ENCODE data around the gene MAP7D1.

The MAP7D1 gene

GRCh38 chr1:36203554-36204346, 47.8 kb downstream of the MAP7D1 start:
- TF ChIP-seq, protein P1, sequence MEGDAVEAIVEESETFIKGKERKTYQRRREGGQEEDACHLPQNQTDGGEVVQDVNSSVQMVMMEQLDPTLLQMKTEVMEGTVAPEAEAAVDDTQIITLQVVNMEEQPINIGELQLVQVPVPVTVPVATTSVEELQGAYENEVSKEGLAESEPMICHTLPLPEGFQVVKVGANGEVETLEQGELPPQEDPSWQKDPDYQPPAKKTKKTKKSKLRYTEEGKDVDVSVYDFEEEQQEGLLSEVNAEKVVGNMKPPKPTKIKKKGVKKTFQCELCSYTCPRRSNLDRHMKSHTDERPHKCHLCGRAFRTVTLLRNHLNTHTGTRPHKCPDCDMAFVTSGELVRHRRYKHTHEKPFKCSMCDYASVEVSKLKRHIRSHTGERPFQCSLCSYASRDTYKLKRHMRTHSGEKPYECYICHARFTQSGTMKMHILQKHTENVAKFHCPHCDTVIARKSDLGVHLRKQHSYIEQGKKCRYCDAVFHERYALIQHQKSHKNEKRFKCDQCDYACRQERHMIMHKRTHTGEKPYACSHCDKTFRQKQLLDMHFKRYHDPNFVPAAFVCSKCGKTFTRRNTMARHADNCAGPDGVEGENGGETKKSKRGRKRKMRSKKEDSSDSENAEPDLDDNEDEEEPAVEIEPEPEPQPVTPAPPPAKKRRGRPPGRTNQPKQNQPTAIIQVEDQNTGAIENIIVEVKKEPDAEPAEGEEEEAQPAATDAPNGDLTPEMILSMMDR (conservative IDR thresholded peaks at IDR 0.05): no peak
- H3K27ac ChIP-seq: peak overlapping the region; percentile 47

- TF ChIP-seq, protein P1 (conservative IDR thresholded peaks at IDR 0.05): no peak
- H3K27ac ChIP-seq: peak overlapping the region; percentile 47
Observed at GRCh38 chr1:36204347-36204909, 48.5 kb downstream of the MAP7D1 start.

DNA sequence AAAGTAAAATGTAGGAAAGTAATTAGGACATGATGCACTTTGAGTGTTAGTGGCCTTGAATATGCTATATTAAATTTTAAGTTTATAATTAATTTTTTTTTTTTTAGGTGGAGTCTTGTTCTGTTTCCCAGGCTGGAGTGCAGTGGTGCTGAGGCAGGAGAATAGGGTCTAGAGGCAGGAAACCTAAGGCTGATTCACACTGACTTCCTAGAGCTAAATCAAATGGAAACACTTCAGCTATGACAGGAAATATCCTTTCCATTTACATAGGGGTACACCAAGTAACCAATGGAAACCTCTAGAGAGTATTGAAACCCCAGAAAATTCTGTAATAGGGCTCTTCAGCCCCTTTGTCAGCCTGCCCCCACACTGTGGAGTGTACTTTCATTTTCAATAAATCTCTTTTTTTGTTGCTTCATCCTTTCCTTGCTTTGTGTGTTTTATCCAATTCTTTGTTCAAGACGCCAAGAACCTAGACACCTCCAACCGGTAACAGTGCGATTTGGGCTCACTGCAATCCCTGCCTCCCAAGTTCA, 50.4 kb downstream of the MAP7D1 start:
- peak overlapping the region; percentile 80 for H3K27ac ChIP-seq
- TF ChIP-seq, protein P1 (conservative IDR thresholded peaks at IDR 0.05): no peak

DNA sequence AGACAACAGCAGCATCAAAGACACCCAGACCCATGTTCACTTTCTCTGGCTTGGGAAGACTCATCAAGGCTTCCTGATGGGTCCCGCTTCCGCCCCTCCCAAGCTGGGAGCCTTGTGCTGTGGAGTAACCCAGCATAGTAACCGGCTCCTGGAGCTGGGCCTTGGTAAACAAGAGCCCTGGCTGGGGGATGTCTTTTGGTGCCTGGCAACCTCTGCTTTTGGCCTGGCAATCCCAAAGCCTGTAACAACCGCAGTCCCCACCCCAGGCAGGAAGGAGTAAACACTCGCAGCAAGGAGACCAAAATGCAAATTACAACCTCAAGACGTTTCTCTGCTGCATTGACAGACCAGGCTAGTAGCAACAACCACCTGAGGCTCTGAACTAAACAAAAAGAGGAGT, 51.4 kb downstream of the MAP7D1 start:
- peak overlapping the region; percentile 80 for H3K27ac ChIP-seq
- TF ChIP-seq, protein P1 (conservative IDR thresholded peaks at IDR 0.05): no peak

GRCh38 chr1:36208978-36209703, 53.2 kb downstream of the MAP7D1 start:
- TF ChIP-seq, protein P1 (conservative IDR thresholded peaks at IDR 0.05): no peak
- H3K27ac ChIP-seq: peak overlapping the region; percentile 80

- no peak overlapping the region for H3K27ac ChIP-seq
- TF ChIP-seq, protein P1 (conservative IDR thresholded peaks at IDR 0.05): no peak
Observed at GRCh38 chr1:36211307-36211706, 55.3 kb downstream of the MAP7D1 start.

DNA sequence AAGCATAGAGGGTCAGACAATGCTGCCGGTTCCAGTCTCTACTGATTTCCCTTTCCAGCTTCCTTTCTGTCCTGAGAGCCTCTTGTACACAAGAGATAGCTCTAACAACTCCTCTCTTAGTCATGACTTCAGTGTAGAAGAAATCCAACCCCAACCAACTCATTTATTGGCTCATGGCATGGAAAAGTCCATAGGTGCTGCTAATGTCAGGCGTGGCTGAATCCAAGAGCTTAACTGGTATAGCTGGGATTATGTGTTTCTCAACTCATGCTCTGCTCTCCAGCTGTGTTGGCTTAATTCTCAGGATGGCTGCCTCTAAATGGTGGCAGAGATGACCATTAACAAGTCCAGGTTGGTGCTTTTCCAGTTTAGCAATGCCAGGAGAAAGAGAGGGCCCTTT, 55.9 kb downstream of the MAP7D1 start:
- TF ChIP-seq, protein P1 (conservative IDR thresholded peaks at IDR 0.05): no peak
- no peak overlapping the region for H3K27ac ChIP-seq
